GM23248 (cell line): Measurements from ENCODE around the gene C1orf105. TPM values are rescaled to one million over a fixed set of nuclear protein-coding genes. Genes with fewer than 3 reads are reported as not detected.

Source experiments
- DNase-seq: peaks from one replicate; pipeline ENCODE4 v3.0.0-alpha.2; 2015
- H2AFZ ChIP-seq: fragments of 200-600 bp; sonication (generic); 2 replicates; pipeline ENCODE4 v1.6.1; 2016; ENCODE audit warnings: antibody characterized with exemption
- H3F3A ChIP-seq: fragments of 200-600 bp; sonication (generic); 2 replicates; pipeline ENCODE4 v1.6.1; 2016; ENCODE audit warnings: mild to moderate bottlenecking, antibody characterized with exemption, mixed run types; ENCODE audit not compliant: insufficient read depth
- H3K27ac ChIP-seq: fragments of 200-600 bp; sonication (generic); 2 replicates; pipeline ENCODE4 v1.5.1; 2016; ENCODE audit warnings: mild to moderate bottlenecking
- H3K27me3 ChIP-seq: fragments of 200-600 bp; sonication (generic); replicated peaks from 2 replicates; pipeline ENCODE4 v1.6.1; 2016; ENCODE audit warnings: mild to moderate bottlenecking; ENCODE audit not compliant: insufficient read depth
- H3K36me3 ChIP-seq: fragments of 200-600 bp; sonication (generic); 2 replicates; pipeline ENCODE4 v1.6.1; 2016; ENCODE audit warnings: low read depth, mild to moderate bottlenecking
- H3K4me1 ChIP-seq: fragments of 200-600 bp; sonication (generic); 2 replicates; pipeline ENCODE4 v1.6.1; 2016; ENCODE audit warnings: mild to moderate bottlenecking; ENCODE audit not compliant: insufficient read depth
- H3K4me2 ChIP-seq: fragments of 200-600 bp; sonication (generic); one replicate; pipeline ENCODE4 v1.6.1; 2016; ENCODE audit warnings: mild to moderate bottlenecking; ENCODE audit not compliant: unreplicated experiment
- H3K4me3 ChIP-seq: fragments of 200-600 bp; sonication (generic); 2 replicates; pipeline ENCODE4 v1.5.1; 2016; ENCODE audit warnings: mild to moderate bottlenecking
- H3K79me2 ChIP-seq: fragments of 200-600 bp; sonication (generic); 2 replicates; pipeline ENCODE4 v1.6.1; 2016; ENCODE audit warnings: mild to moderate bottlenecking; ENCODE audit not compliant: insufficient read depth
- H3K9ac ChIP-seq: fragments of 200-600 bp; sonication (generic); 2 replicates; pipeline ENCODE4 v1.6.1; 2016; ENCODE audit warnings: mild to moderate bottlenecking
- H3K9me2 ChIP-seq: fragments of 200-600 bp; sonication (generic); 2 replicates; pipeline ENCODE4 v1.6.1; 2016; ENCODE audit warnings: mixed run types, mild to moderate bottlenecking, moderate library complexity; ENCODE audit not compliant: insufficient read depth
- H3K9me3 ChIP-seq: fragments of 200-600 bp; sonication (generic); one replicate; pipeline ENCODE4 v1.6.1; 2017; ENCODE audit warnings: low read depth
- H4K20me1 ChIP-seq: fragments of 200-600 bp; sonication (generic); 2 replicates; pipeline ENCODE4 v1.6.0; 2016; ENCODE audit not compliant: insufficient read depth
- EZH2 ChIP-seq: fragments of 200-600 bp; sonication (generic); IDR thresholded peaks from 2 replicates; pipeline ENCODE4 v1.6.1; 2018; ENCODE audit warnings: antibody characterized with exemption, mild to moderate bottlenecking; ENCODE audit not compliant: insufficient read depth, poor library complexity, severe bottlenecking
- EZH2phosphoT487 ChIP-seq: fragments of 200-600 bp; sonication (generic); IDR thresholded peaks from 2 replicates; pipeline ENCODE4 v1.6.1; 2018; ENCODE audit warnings: antibody characterized with exemption, moderate library complexity, mild to moderate bottlenecking, low read depth; ENCODE audit not compliant: insufficient read depth
- WGBS, 2 experiments: methylation state at CpG; one replicate each; pipeline ENCODE4 v1.1.6; 2015 to 2017; ENCODE audit warnings: low lambda C conversion rate in 2 of 2, low coverage in 1 of 2; ENCODE audit errors: missing lambda C conversion rate in 2 of 2; 5-methylcytosine and 5-hydroxymethylcytosine counted together
- in situ Hi-C: fragments of 300-500 bp; cut with MboI; formaldehyde crosslinking; loops from 2 replicates; pipeline ENCODE4 v1.15.0; 2020
- polyA plus RNA-seq: library from polyadenylated mRNA; unstranded; fragments of >200 nt; fragmentation: Nextera tagmentation; extraction: Ambion mirVana; gene quantifications from 2 replicates; pipeline ENCODE4 v1.2.1, GENCODE V29; 2016
- total RNA-seq: library from RNA; depleted of rRNA; stranded (reverse); fragments of >200 nt; shearing (Covaris generic); gene quantifications from 2 replicates; pipeline ENCODE4 v1.2.3, GENCODE V29; 2014

The C1orf105 gene
- total and polyA plus RNA-seq, 2 experiments from 2014 or later = not detected

DNA sequence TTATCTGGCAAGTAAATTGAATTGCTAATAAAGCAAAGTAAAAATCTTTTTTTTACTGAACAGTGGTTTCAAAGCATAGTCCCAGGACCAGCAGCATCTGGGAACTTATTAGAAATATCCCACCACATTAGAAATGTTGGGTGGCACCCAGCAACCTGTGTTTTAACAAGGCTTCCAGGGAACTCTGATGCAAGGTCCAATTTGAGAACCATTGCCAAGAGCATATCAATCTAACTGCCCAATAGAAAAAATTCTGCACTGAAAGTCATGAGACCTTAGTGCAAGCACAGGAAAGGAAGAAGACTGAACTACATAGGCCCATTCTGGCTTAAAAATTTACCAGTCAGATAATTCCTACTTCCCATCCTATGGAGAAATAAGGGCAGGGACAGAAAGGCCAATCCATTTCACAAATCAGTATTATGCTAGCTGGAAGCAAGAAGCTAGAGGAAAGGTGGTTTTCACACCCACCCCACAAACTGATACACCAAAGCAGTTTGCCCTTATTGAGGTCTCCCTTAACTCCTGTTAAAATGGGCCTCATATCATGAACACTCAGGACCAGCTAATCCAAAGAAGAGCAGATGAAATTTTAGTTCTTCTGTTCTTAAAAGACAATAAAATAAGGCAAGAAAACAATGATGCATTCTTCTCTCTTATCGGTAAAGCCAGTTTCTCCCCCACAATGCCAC, 17.5 kb upstream of the C1orf105 start:
- in situ Hi-C loops = loop anchor here (25.0 kb wide), 1 partner anchor 591 kb away; no protein-coding TSS in a partner anchor
- Histone ChIP-seq H3K9me2 (no peaks in the 10 kb centered on the region), H3K79me2 (no peaks in the 10 kb centered on the region), H3K9ac (no peak overlapping the region), H3K27me3 (no peaks in the 10 kb centered on the region), H3K9me3 (no peaks in the 10 kb centered on the region), H3K4me1 (peaks cover 49% of the 10 kb centered on the region), H4K20me1 (no peaks in the 10 kb centered on the region), H3K36me3 (no peaks in the 10 kb centered on the region), H3K4me2 (no peak overlapping the region), H3K27ac (no peak overlapping the region), H3F3A (peaks cover 12% of the 10 kb centered on the region), H3K4me3 (no peak overlapping the region), H2AFZ (no peak overlapping the region)
- WGBS, 2 experiments = 11 to 22% methylated on average over 1 of the region's 1 CpG
- TF ChIP-seq EZH2 = no peak
- no peak for TF ChIP-seq EZH2phosphoT487
- DNase-seq = no peak

DNA sequence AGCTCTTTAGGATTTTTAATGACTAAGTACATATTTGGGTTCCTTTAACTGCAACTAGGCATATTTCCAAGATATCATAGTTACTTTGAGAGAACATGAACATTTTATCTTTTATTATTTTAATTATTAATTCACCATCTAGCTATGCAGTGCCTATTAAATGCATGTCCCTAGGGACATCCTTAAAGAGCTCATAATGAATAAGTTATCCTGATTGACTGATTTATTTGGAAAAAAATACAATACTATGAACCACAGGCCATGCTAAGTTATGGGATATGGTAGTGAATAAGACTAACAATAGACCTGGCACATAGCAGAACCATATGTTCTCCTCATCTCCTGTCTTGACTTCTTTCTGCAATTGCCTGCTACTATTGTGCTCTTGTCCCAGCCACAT, 16.4 kb upstream of the C1orf105 start:
- TF ChIP-seq EZH2phosphoT487 (no peak), EZH2 (no peak)
- Histone ChIP-seq H3K27ac (no peak overlapping the region), H3F3A (peaks cover 9% of the 10 kb centered on the region), H3K9me3 (no peaks in the 10 kb centered on the region), H4K20me1 (no peaks in the 10 kb centered on the region), H3K4me2 (no peak overlapping the region), H3K9ac (no peak overlapping the region), H3K27me3 (no peaks in the 10 kb centered on the region), H3K4me3 (no peak overlapping the region), H3K79me2 (no peaks in the 10 kb centered on the region), H2AFZ (no peak overlapping the region), H3K4me1 (peaks cover 49% of the 10 kb centered on the region), H3K36me3 (no peaks in the 10 kb centered on the region), H3K9me2 (no peaks in the 10 kb centered on the region)
- DNase-seq = no peak
- in situ Hi-C loops = loop anchor here (25.0 kb wide), 1 partner anchor 592 kb away; no protein-coding TSS in a partner anchor

DNA sequence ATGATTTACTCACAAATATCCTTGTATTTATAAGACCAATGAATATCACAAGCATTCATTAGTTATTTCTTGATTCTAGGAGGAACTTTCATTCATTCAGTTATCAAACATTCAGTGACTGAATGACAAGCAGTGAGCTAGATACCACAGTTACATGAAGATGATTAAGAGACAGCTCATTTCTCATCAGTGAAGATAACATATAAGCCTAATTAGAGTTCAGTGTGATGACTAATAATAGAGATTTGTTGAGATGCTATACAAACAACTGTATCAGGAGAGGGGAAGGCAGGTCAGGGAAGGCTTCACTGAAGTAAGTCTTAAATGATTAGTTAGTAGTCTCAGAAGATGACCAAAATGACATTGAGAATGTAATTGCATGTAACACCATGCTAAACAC, 14.6 kb upstream of the C1orf105 start:
- Histone ChIP-seq H3K9ac (no peak overlapping the region), H3K9me2 (no peaks in the 10 kb centered on the region), H3K4me2 (no peak overlapping the region), H3K27me3 (no peaks in the 10 kb centered on the region), H3K9me3 (no peaks in the 10 kb centered on the region), H3K36me3 (no peaks in the 10 kb centered on the region), H3K4me1 (peaks cover 37% of the 10 kb centered on the region), H4K20me1 (no peaks in the 10 kb centered on the region), H3F3A (peaks cover 16% of the 10 kb centered on the region), H2AFZ (no peak overlapping the region), H3K79me2 (no peaks in the 10 kb centered on the region), H3K4me3 (no peak overlapping the region), H3K27ac (no peak overlapping the region)
- in situ Hi-C loops = loop anchor here (25.0 kb wide), 1 partner anchor 594 kb away; no protein-coding TSS in a partner anchor
- DNase-seq = no peak
- TF ChIP-seq EZH2 = no peak
- TF ChIP-seq EZH2phosphoT487 = no peak

DNA sequence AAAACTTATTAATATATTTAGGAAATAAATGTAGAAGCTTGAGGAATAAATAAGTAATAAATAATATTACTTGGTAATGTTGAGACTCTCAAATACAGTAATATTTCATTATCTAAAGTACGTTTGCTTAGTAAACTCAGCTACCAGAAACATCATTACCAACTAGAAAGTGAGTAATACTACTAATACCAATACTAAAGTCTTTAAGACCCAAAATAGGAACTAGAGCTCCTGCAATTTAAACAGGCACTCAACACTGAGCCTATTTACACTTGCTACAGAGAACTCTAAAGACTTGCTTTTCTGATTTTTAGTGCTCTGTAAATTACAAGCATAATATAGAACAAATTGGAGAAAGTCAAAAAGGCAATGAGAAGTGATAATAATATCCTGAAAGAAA, 13.5 kb upstream of the C1orf105 start:
- H3K4me3 ChIP-seq = no peak overlapping the region
- H3K27me3 ChIP-seq = no peaks in the 10 kb centered on the region
- WGBS, 2 experiments = 92 to 93% methylated on average over 1 of the region's 1 CpG
- H3F3A ChIP-seq = peaks cover 16% of the 10 kb centered on the region
- H3K9me3 ChIP-seq = no peaks in the 10 kb centered on the region
- no peak overlapping the region for H3K27ac ChIP-seq
- no peak overlapping the region for H2AFZ ChIP-seq
- peaks cover 36% of the 10 kb centered on the region for H3K4me1 ChIP-seq
- no peak overlapping the region for H3K4me2 ChIP-seq
- TF ChIP-seq EZH2 (no peak), EZH2phosphoT487 (no peak)
- no peaks in the 10 kb centered on the region for H3K79me2 ChIP-seq
- in situ Hi-C loops = loop anchor here (25.0 kb wide), 1 partner anchor 595 kb away; no protein-coding TSS in a partner anchor
- no peak for DNase-seq
- no peaks in the 10 kb centered on the region for H3K36me3 ChIP-seq
- H3K9ac ChIP-seq = no peak overlapping the region
- H3K9me2 ChIP-seq = no peaks in the 10 kb centered on the region
- no peaks in the 10 kb centered on the region for H4K20me1 ChIP-seq
